Psoas muscle (tissue), 8 donors: ENCODE data around the gene MARCHF2. TPM values are rescaled to one million over a fixed set of nuclear protein-coding genes. Genes with fewer than 3 reads are reported as not detected.
A peak's percentile ranks its signal among the peaks of the same experiment; 100 is the strongest.

Experiments
- ATAC-seq, 4 donors: fragments of 200-7000 bp; cut with Tn5 transposase; one replicate each; pipeline ENCODE4 v1.9.1; 2020; ENCODE audit warnings: moderate library complexity in 3 of 4, mild to moderate bottlenecking in 2 of 4
- DNase-seq, 2 donors: peaks; one replicate each; pipeline ENCODE4 v3.0.0-alpha.2; 2020
- H3K27ac ChIP-seq: fragments of 200-600 bp; one replicate; pipeline ENCODE4 v1.8.0; 2022
- H3K27me3 ChIP-seq, 3 donors: fragments of 200-600 bp in 1 of 3; one replicate each; pipeline versions ENCODE4 v1.6.1 to v1.8.0; 2013 to 2022; ENCODE audit warnings: low read length in 2 of 3, mild to moderate bottlenecking in 2 of 3, moderate library complexity in 1 of 3; ENCODE audit not compliant: insufficient read depth in 3 of 3
- H3K36me3 ChIP-seq, 2 donors: fragments of 200-600 bp in 1 of 2; one replicate each; pipeline versions ENCODE4 v1.6.1 to v1.8.0; 2013 to 2022; ENCODE audit warnings: low read depth in 1 of 2, mild to moderate bottlenecking in 1 of 2, moderate library complexity in 1 of 2; ENCODE audit not compliant: insufficient read depth in 1 of 2
- H3K4me1 ChIP-seq: fragments of 200-600 bp; one replicate; pipeline ENCODE4 v1.8.0; 2022
- H3K4me3 ChIP-seq: fragments of 200-600 bp; one replicate; pipeline ENCODE4 v1.8.0; 2022; ENCODE audit warnings: mild to moderate bottlenecking
- H3K9me3 ChIP-seq: fragments of 200-600 bp; one replicate; pipeline ENCODE4 v1.8.0; 2022
- CTCF ChIP-seq: fragments of 200-600 bp; IDR thresholded peaks from one replicate; pipeline ENCODE4 v1.8.0; 2022; ENCODE audit warnings: antibody characterized with exemption
- WGBS, 3 donors: extraction: QIAGEN DNeasy Blood & Tissue Kit; methylation state at CpG; one replicate each; pipeline versions ENCODE4 v1.1.6 to v1.1.7; 2013; 5-methylcytosine and 5-hydroxymethylcytosine counted together
- intact Hi-C, 2 donors: fragments of 100-400 bp; cut with DNase I; formaldehyde crosslinking; loops; one replicate each; pipeline versions ENCODE4 v1.11.0 to v1.14.2; 2022
- long read RNA-seq, 2 donors: library from polyadenylated mRNA; unstranded; transcript quantifications; one replicate each; pipeline ENCODE4 v2.0.0, GENCODE V29; 2021
- polyA plus RNA-seq, 3 donors: library from polyadenylated mRNA; stranded (reverse); fragments of 200-250 nt; gene quantifications; one replicate each; pipeline ENCODE4 v1.2.3, GENCODE V29; 2013
- total RNA-seq, 4 donors: library from RNA; stranded (reverse); fragmentation: NEBNext Ultra II Directional in 2 of 4; extraction: Animal tissue kit (Norgen Biotek cat#: 25700) in 2 of 4; gene quantifications; one replicate each; pipeline versions ENCODE4 v1.2.1 to v1.2.4, GENCODE V29; 2021 to 2023
- donor health status: healthy with polysubstance abuse.
- donor health status: DM: no; HTN: no; CAD: no; lungs with moderate emphysema.
- donor health status: Bipolar disorder and iron deficiency.
- donor health status: healthy.
- donor health status: DM: yes; HTN: yes; CAD: no.
- donor health status: DM: no; HTN: no; CAD: no.
- donor health status: DM: no; HTN: no; CAD: no.
- donor health status: DM: yes; HTN: yes; CAD: no.

The MARCHF2 gene
- total RNA-seq (10 to 100 TPM; 47.7 to 56.0 (median 52.2) TPM), polyA plus RNA-seq (10 to 100 TPM; 32.8 to 55.6 (median 48.9) TPM)
- long read RNA-seq, donor 1, transcript MARCH2-201 (5 exons, 1,376 nt), result major isoform, 16 of 47 reads
- long read RNA-seq, donor 1, partial matches to known transcripts, result 2 of 47 reads
- long read RNA-seq, donor 1, other reads (novel, unspliced or antisense), result 28 of 47 reads
- long read RNA-seq, donor 2, transcript MARCH2-201 (5 exons, 1,376 nt), result major isoform, 44 of 92 reads
- long read RNA-seq, donor 2, partial matches to known transcripts, result 5 of 92 reads
- long read RNA-seq, donor 2, other reads (novel, unspliced or antisense), result 43 of 92 reads

- Histone ChIP-seq H3K27me3 (no peaks in the 10 kb centered on the region), H3K27ac (peak within 1 kb of the TSS; percentile 87), H3K9me3 (no peaks in the 10 kb centered on the region), H3K36me3 (peaks cover 0 to 2% of the 10 kb centered on the region in 2 donors), H3K4me1 (peaks cover 16% of the 10 kb centered on the region), H3K4me3 (peak within 1 kb of the TSS; percentile 92)
- DNase-seq (peak; percentile 97 to 99), ATAC-seq (peak; percentile 99 to 100 (median 99))
- WGBS, 3 donors, result 2 to 7% (median 3%) methylated on average over 51 to 89 of the region's 89 CpGs
- intact Hi-C loops, result loop anchor here (1.0 to 5.0 kb wide), 4 partner anchors 34 to 164 kb away; partner anchors contain the start of gene MYO1F (in 1 of the 2)
- TF ChIP-seq CTCF, result peak; percentile 52
Observed at GRCh38 chr19:8412783-8413628, at the start of gene MARCHF2. Gene MARCHF2, plus strand, starts transcription at chr19:8413305. Its CDS starts 8,536 bp downstream, at chr19:8421841.

GRCh38 chr19:8363803-8364771, 49.0 kb upstream of the MARCHF2 start, which contains the start of gene ANGPTL4:
Gene ANGPTL4, plus strand, starts transcription at chr19:8364155. Its CDS starts 167 bp downstream, at chr19:8364322.
- Histone ChIP-seq H3K27ac (peak within 1 kb of the TSS; percentile 93), H3K9me3 (no peaks in the 10 kb centered on the region), H3K36me3 (peaks cover 0 to 16% of the 10 kb centered on the region in 2 donors), H3K27me3 (no peaks in the 10 kb centered on the region), H3K4me3 (peak within 1 kb of the TSS; percentile 84), H3K4me1 (peaks cover 56% of the 10 kb centered on the region)
- ATAC-seq (peak; percentile 50 to 61 (median 58)), DNase-seq (peak; percentile 87 to 89)
- intact Hi-C loops, result loop anchor here (2.0 to 5.0 kb wide), 2 partner anchors 27 to 83 kb away; partner anchors contain the start of gene RAB11B (in 2 of the 2)
- 0 to 1% (median 1%) methylated on average over 70 to 81 of the region's 81 CpGs for WGBS, 3 donors
- TF ChIP-seq CTCF, result peak; percentile 3

- peak overlapping the region; percentile 88 for H3K27ac ChIP-seq
- intact Hi-C loops, result no loop called here
- H3K36me3 ChIP-seq, result peaks cover 3 to 37% of the 10 kb centered on the region in 2 donors
- H3K27me3 ChIP-seq, result no peaks in the 10 kb centered on the region
- peak in 1 of 2 donors; percentile 51 for DNase-seq
- TF ChIP-seq CTCF, result no peak
- no peaks in the 10 kb centered on the region for H3K9me3 ChIP-seq
- 65 to 80% (median 72%) methylated on average over 11 of the region's 11 CpGs for WGBS, 3 donors
- ATAC-seq, result no peak
- H3K4me3 ChIP-seq, result peak overlapping the region; percentile 84
- H3K4me1 ChIP-seq, result peaks cover 58% of the 10 kb centered on the region
Observed at GRCh38 chr19:8366121-8366581, 47.0 kb upstream of the MARCHF2 start.

- DNase-seq, result peak in 1 of 2 donors; percentile 77
- H3K4me3 ChIP-seq, result peak overlapping the region; percentile 84
- H3K27ac ChIP-seq, result peak overlapping the region; percentile 88
- no peak for TF ChIP-seq CTCF
- 15 to 31% (median 18%) methylated on average over 13 of the region's 13 CpGs for WGBS, 3 donors
- H3K4me1 ChIP-seq, result peaks cover 52% of the 10 kb centered on the region
- H3K27me3 ChIP-seq, result no peaks in the 10 kb centered on the region
- H3K9me3 ChIP-seq, result no peaks in the 10 kb centered on the region
- peaks cover 3 to 45% of the 10 kb centered on the region in 2 donors for H3K36me3 ChIP-seq
- peak; percentile 4 to 36 (median 22) for ATAC-seq
- intact Hi-C loops, result no loop called here
Observed at GRCh38 chr19:8366961-8367326, 46.2 kb upstream of the MARCHF2 start.
